KOPT-K1 (cell line): ENCODE results near the gene TDRD1.
"Not testable (repeated sequence)": the region's sequence is repeated elsewhere in the genome, so short reads cannot be mapped to it uniquely, and the experiment has no call there.

Experiments
- H3K27ac ChIP-seq: fragments of 200-600 bp; sonication (generic); 2 replicates; pipeline ENCODE4 v1.5.1; 2016; ENCODE audit warnings: antibody characterized with exemption, mild to moderate bottlenecking, low read depth, low read length; ENCODE audit not compliant: poor library complexity, severe bottlenecking
- H3K36me3 ChIP-seq: fragments of 200-600 bp; sonication (generic); 2 replicates; pipeline ENCODE4 v1.5.1; 2017; ENCODE audit warnings: antibody characterized with exemption, mild to moderate bottlenecking, low read length, moderate library complexity; ENCODE audit not compliant: insufficient read depth
- H3K9me3 ChIP-seq: fragments of 200-600 bp; sonication (generic); 2 replicates; pipeline ENCODE4 v1.5.1; 2017; ENCODE audit warnings: antibody characterized with exemption, low read length, mild to moderate bottlenecking; ENCODE audit not compliant: insufficient read depth, poor library complexity, severe bottlenecking

The TDRD1 gene, protein sequence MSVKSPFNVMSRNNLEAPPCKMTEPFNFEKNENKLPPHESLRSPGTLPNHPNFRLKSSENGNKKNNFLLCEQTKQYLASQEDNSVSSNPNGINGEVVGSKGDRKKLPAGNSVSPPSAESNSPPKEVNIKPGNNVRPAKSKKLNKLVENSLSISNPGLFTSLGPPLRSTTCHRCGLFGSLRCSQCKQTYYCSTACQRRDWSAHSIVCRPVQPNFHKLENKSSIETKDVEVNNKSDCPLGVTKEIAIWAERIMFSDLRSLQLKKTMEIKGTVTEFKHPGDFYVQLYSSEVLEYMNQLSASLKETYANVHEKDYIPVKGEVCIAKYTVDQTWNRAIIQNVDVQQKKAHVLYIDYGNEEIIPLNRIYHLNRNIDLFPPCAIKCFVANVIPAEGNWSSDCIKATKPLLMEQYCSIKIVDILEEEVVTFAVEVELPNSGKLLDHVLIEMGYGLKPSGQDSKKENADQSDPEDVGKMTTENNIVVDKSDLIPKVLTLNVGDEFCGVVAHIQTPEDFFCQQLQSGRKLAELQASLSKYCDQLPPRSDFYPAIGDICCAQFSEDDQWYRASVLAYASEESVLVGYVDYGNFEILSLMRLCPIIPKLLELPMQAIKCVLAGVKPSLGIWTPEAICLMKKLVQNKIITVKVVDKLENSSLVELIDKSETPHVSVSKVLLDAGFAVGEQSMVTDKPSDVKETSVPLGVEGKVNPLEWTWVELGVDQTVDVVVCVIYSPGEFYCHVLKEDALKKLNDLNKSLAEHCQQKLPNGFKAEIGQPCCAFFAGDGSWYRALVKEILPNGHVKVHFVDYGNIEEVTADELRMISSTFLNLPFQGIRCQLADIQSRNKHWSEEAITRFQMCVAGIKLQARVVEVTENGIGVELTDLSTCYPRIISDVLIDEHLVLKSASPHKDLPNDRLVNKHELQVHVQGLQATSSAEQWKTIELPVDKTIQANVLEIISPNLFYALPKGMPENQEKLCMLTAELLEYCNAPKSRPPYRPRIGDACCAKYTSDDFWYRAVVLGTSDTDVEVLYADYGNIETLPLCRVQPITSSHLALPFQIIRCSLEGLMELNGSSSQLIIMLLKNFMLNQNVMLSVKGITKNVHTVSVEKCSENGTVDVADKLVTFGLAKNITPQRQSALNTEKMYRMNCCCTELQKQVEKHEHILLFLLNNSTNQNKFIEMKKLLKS

DNA sequence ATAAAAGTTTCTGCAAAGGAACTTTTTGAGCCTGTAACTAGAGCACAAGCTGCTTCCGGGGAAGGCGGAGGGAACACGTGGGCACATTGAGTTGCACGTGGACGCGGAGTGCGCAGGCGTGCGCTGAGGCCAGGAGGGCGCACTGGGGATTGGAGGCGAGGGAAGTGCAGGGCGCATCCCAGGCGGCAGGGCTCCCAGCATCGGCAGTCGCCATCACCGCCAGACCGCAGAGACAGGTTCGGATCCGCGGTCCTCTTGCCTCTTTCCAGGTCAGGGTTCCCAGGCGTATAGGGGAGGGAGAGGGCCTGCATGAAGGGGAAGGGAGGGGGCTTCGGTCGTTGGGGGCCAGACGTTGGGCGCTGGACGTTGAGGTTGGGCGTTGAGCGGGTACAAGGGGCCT lies at the start of gene TDRD1:
Gene TDRD1 (plus strand): TSS at position 206 of the 400 bp plus-strand sequence. CDS start 8,479 bp downstream, outside the sequence.
- Histone ChIP-seq H3K27ac (no peak within 1 kb of the TSS), H3K36me3 (no peaks in the 10 kb centered on the region)

GRCh38 chr10:114131094-114131493 lies 48.1 kb upstream of the TDRD1 start:
- no peak overlapping the region for H3K27ac ChIP-seq
- no peaks in the 10 kb centered on the region for H3K9me3 ChIP-seq
- H3K36me3 ChIP-seq, result peaks cover 38% of the 10 kb centered on the region

More for the DNA sequence above, at the start of gene TDRD1:
- H3K9me3 ChIP-seq, result no peaks in the 10 kb centered on the region

DNA sequence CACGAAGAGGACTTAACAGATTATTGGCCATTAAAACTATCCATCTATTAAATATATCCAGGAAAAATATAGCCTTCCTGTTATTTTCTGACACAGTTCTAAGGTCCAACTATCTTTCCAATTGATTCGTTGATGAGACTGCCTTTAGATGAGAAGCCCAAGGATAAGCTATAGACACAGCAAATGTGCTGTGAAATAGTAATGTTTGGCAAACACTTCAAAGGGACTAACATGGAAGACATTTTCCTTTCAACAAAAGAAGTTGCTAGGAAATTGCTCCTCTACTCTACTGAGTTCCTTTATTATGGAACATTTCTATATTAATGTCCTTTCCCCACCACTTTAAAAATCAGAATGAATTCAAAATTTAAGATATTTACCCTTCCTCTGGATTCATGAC lies 43.7 kb upstream of the TDRD1 start:
- Histone ChIP-seq H3K9me3 (no peaks in the 10 kb centered on the region), H3K27ac (no peak overlapping the region), H3K36me3 (peaks cover 32% of the 10 kb centered on the region)

DNA sequence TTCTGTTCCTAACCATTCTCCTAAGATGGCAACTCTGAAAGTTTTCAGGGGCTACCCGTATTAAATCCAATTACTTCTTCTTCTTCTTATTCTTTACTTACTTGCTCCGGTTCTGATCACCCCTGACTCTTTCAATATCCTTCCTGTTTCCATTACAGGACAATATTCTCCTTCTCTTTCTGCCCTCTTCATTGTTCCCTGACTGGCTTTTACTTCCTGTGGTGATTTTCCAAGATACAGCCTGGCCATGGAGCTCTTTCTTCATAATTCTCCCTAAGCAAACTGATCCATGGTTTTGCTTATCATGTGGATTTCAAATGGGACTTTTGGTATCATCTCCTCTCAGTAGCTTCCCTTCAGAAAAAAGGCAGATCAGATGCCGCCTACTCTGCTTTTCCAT lies 40.6 kb upstream of the TDRD1 start:
- H3K36me3 ChIP-seq, result peaks cover 17% of the 10 kb centered on the region
- H3K9me3 ChIP-seq, result no peaks in the 10 kb centered on the region
- no peak overlapping the region for H3K27ac ChIP-seq

GRCh38 chr10:114140036-114140435 lies 39.1 kb upstream of the TDRD1 start:
- H3K9me3 ChIP-seq, result no peaks in the 10 kb centered on the region
- no peak overlapping the region for H3K27ac ChIP-seq
- H3K36me3 ChIP-seq, result peaks cover 17% of the 10 kb centered on the region

- not testable (repeated sequence) for H3K9me3 ChIP-seq, H3K27ac ChIP-seq
- H3K36me3 ChIP-seq, result peaks cover 15% of the 10 kb centered on the region
These were observed 38.3 kb upstream of the TDRD1 start for GRCh38 chr10:114140827-114141226.

- H3K36me3 ChIP-seq, result peaks cover 10% of the 10 kb centered on the region; the same call in 1 of the 2 replicates
- no peaks in the 10 kb centered on the region for H3K9me3 ChIP-seq
- no peak overlapping the region for H3K27ac ChIP-seq
These were observed 37.1 kb upstream of the TDRD1 start for GRCh38 chr10:114142018-114142417.

- Histone ChIP-seq H3K9me3 (no peaks in the 10 kb centered on the region), H3K36me3 (peaks cover 10% of the 10 kb centered on the region; the same call in 1 of the 2 replicates), H3K27ac (no peak overlapping the region)
These were observed 36.0 kb upstream of the TDRD1 start for GRCh38 chr10:114143160-114143559.

- H3K9me3 ChIP-seq, H3K36me3 ChIP-seq, H3K27ac ChIP-seq: not testable (repeated sequence)
These were observed 29.7 kb upstream of the TDRD1 start for GRCh38 chr10:114149476-114149875.

DNA sequence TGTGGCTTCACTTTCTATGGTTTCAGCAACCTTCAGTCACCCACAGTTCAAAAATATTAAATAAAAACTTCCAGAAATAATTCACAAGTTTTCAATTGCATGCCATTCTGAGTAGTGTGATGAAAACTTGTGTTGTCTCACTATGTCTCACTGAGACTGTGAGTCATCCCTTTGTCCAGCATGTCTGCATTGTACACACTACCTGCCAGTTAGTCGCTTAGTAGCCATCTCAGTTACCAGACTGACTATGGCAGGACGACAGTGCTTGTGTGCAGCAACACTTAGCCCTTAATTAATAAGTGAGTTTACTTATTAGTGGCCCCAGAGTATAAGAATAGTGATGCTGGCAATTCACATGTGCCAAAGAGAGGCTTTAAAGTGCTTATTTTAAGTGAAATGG lies 27.7 kb upstream of the TDRD1 start:
- Histone ChIP-seq H3K27ac (no peak overlapping the region), H3K36me3 (no peaks in the 10 kb centered on the region; the same call in none of the 2 replicates), H3K9me3 (no peaks in the 10 kb centered on the region)

- Histone ChIP-seq H3K27ac (no peak overlapping the region), H3K36me3 (no peaks in the 10 kb centered on the region; the same call in none of the 2 replicates), H3K9me3 (no peaks in the 10 kb centered on the region)
These were observed 27.3 kb upstream of the TDRD1 start for GRCh38 chr10:114151892-114152291.

- no peaks in the 10 kb centered on the region for H3K9me3 ChIP-seq
- no peaks in the 10 kb centered on the region for H3K36me3 ChIP-seq
- H3K27ac ChIP-seq, result no peak overlapping the region
These were observed 21.2 kb upstream of the TDRD1 start for GRCh38 chr10:114157912-114158311.

DNA sequence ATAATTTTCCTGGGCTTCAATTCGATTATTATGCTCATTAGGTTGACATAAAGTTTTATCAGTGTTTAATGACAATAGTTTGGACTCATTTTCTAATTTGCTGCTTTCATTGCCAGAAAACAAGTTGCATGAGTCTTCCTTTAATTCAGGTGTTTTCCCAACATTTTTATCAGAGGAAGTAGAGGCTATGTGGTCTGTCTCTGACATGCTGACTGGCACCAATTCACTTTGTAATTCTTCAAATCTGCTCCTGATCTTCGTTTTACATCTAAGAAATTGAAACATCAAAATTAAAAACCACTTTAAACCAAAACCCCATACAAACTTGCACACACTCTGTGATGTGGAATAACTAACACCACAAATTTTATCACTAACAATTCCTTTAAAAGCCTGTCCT lies 16.1 kb upstream of the TDRD1 start:
- Histone ChIP-seq H3K27ac (no peak overlapping the region), H3K9me3 (peaks cover 2% of the 10 kb centered on the region), H3K36me3 (no peaks in the 10 kb centered on the region)

DNA sequence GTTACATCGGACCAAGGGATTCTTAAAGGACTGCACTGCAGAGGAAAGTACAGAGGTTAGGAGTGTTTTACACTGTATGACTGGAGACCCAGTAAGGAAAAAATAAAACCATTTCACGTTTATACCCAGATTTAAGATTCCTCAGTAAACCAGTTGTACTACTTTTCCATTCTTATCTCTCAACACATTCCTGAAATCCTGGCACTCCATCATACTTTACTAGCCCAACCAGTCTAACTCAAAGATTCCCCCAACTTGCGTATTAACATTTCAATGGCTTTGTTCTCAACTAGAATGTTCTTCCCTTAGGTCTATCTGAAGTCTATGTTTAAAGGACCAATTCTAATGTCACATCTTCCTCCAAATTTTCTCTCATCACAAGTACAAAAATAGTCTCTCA lies 13.1 kb upstream of the TDRD1 start:
- H3K27ac ChIP-seq, result no peak overlapping the region
- peaks cover 17% of the 10 kb centered on the region for H3K9me3 ChIP-seq
- H3K36me3 ChIP-seq, result no peaks in the 10 kb centered on the region

- Histone ChIP-seq H3K27ac (no peak overlapping the region), H3K36me3 (no peaks in the 10 kb centered on the region)
These were observed 12.7 kb upstream of the TDRD1 start for GRCh38 chr10:114166494-114166893.

More at GRCh38 chr10:114166494-114166893, 12.7 kb upstream of the TDRD1 start:
- peaks cover 17% of the 10 kb centered on the region for H3K9me3 ChIP-seq
